Subcutaneous adipose tissue (tissue), 4 donors: ENCODE results near the gene POLR2L. TPM values are rescaled to one million over a fixed set of nuclear protein-coding genes. Genes with fewer than 3 reads are reported as not detected.

ENCODE experiments used
- CTCF ChIP-seq: fragments of 450-650 bp; IDR thresholded peaks from one replicate; pipeline ENCODE4 v1.5.1; 2016; ENCODE audit warnings: low read depth, mild to moderate bottlenecking, control low read depth, antibody characterized with exemption, moderate library complexity
- total RNA-seq, 4 donors: library from RNA; depleted of rRNA; stranded (reverse); fragments of >200 nt; gene quantifications; one replicate each; pipeline ENCODE4 v1.1.0, GENCODE V29; 2016

Gene POLR2L
- total RNA-seq, 4 donors from 2014 or later: 80.7 to 158 (median 117) TPM

- no peak for TF ChIP-seq CTCF
Measured at GRCh38 chr11:847876-848275, 5.5 kb upstream of the POLR2L start.

GRCh38 chr11:846496-847098 is 4.3 kb upstream of the POLR2L start:
- no peak for TF ChIP-seq CTCF

- no peak for TF ChIP-seq CTCF
Measured at GRCh38 chr11:845872-846495, 3.7 kb upstream of the POLR2L start.

- no peak for TF ChIP-seq CTCF
Measured at GRCh38 chr11:844693-845644, 2.6 kb upstream of the POLR2L start.

GRCh38 chr11:843818-844692 is 1.7 kb upstream of the POLR2L start:
- TF ChIP-seq CTCF: no peak

GRCh38 chr11:843086-843734 is 881 bp upstream of the POLR2L start:
- TF ChIP-seq CTCF: no peak
